ENCODE measurements around the gene KRTAP10-4.
A peak's percentile ranks its signal among the peaks of the same experiment; 100 is the strongest.
"Not testable (repeated sequence)": the region's sequence is repeated elsewhere in the genome, so short reads cannot be mapped to it uniquely, and the experiment has no call there.

KRTAP10-4 gene

DNA sequence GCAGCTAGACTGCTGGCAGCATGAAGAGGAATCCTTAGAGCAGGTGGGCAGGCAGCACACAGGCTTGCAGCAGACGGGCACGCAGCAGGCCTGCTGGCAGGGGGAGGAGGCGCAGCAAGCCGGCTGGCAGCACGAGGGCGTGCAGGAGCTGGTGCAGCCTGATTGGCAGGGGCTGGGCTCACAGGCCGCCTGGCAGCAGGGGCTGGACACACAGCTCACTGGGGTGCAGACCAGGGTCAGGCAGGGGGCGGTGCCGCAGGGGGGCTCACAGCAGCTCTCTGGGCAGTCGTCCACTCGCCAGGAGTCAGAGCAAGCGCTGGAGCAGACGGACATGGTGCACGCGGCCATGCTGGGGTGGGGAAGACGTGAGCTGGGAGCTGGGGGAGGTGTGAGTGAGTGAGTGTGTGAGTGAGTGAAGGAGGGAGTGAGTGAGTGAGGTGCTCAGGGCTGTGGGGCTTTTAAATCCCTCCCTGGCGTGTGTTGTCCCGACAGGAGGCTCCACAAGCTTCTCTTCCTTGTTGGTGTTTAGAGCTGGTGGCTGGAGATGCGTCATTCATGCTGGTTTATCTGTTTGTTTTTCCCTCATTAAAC lies 6.8 kb downstream of the KRTAP10-4 start, which contains the start of gene KRTAP10-5:
KRTAP10-5 (minus strand) TSS at position 374 of the 591 bp plus-strand sequence; CDS start at position 348, 26 bp downstream.
- DNase-seq, result not testable (repeated sequence)

DNA sequence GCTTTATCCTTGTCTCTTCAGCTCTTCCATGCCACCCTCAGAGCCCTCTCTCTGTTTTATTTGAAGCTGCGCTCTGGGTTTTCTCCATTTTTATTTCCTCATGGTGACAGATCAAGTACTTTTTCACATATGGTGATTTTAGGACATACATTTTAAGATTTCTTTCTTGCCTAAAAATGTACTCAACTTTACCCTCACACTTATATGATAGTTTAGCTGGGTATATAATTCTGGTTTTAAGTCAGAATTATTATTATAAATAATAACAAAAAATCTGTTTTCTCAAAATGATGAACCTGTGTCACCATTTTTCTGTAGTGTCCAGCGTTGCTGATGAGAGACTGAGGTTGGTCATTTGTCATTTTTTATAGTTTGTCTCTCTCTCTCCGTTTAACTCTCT lies 7.6 kb downstream of the KRTAP10-4 start:
- no peak for DNase-seq

- DNase-seq, result no peak
These were observed 8.5 kb downstream of the KRTAP10-4 start for GRCh38 chr21:44582055-44582454.

DNA sequence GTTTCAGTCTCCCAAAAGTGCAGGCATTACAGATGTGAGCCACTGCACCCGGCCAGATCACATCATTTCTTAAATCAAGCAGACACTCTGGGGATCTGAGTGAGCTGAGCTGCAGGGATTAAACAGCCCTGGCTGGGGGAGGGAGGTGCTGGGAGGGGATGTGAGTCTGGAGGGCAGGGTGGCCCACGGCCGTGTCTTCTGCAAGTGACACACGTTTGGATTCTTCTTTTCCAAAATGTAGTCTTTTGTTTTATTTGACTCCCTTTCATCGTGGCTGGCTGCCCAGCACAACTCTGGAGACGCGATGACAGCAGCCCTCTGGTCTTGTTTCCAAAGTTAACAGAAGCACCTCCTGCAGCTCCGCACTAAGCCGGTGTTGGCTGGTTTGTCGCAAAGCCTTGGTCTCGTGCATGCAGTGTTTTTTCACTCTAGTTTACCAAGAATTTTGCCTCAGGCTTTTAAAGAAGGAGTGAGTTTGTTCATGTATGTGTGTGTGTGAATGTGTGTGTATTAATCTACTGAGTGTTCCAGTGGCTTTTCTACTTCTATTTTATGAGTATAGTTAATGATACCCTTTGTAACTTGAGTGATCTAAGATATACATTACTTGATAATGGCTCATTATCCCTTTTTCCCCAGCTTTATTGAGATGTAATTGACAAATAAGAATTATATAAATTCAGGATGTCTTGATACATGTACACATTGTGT lies 9.7 kb downstream of the KRTAP10-4 start:
- DNase-seq, result no peak

DNA sequence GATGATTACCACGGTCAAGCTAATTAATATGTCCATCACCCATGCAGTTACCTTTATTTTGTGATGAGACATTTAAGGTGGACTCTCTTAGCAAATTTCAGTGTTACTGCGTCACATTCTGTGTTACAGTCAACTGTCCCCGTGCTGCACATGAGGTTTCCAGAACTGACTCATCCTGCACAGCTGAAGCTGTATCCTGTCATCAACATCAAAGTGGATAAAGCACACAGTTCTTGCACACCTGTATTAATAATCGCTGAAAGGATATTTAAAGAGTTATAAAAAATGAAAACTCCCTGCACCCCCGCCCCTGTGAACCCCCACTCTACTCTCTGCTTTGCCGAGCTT lies 10.2 kb downstream of the KRTAP10-4 start:
- DNase-seq, result peak in 1 of 2 donors; percentile 27

GRCh38 chr21:44585892-44586291 lies 12.4 kb downstream of the KRTAP10-4 start:
- no peak for DNase-seq

DNA sequence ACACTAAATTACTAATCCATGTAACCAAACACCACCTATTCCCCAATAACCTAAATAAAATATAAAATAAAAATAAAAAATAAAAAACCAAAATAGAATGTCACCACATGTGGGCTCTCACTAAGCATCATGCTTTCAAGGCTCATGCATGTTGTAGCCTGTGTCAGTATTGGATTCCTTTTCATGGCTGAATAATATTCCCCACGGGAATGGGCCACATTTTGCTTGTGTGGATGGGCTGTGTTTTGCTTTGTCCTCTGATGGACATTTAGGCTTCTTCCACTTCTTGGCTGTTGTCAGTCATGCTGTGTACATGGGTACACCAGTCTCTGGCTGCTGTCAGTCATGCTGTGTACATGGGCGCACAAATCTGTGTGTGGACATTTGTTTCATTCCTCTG lies 15.6 kb downstream of the KRTAP10-4 start:
- no peak for DNase-seq

DNA sequence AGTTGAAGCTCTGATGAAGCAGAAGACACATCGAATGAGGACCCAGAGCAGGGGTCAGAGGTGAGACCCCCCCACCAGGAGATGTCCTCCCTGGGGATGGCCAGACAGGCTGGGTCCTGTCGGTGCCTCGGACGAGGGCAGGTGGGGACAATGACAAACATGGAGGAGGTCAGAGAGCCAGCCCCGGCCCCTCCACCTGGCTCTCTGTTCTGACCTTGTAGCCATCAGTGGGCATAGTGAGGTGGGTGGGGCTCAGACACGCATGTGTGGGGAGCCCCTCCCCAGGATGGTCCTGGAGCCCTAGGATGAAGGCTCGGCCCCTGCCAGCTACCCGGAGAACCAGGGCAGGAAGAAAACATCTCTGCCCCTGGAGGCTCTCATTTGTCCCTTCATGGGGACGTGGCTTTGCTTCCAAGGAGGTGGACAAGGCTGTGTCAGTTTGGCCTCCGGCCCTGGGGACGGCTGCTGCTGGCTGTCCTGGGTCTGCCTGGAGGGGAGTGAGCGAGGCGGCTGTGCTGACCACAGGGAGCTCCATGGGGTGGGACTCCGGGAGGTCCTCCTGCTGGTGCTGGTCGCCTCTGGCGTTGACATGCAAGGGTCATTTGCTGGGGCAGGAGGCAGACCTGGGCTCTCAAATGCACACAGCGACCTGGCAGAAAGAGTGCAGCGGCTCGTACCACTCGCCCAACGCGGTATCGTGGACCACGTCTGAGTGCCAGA lies 16.2 kb downstream of the KRTAP10-4 start:
- no peak for DNase-seq

- DNase-seq, result no peak
These were observed 16.8 kb downstream of the KRTAP10-4 start for GRCh38 chr21:44590311-44590721.

DNA sequence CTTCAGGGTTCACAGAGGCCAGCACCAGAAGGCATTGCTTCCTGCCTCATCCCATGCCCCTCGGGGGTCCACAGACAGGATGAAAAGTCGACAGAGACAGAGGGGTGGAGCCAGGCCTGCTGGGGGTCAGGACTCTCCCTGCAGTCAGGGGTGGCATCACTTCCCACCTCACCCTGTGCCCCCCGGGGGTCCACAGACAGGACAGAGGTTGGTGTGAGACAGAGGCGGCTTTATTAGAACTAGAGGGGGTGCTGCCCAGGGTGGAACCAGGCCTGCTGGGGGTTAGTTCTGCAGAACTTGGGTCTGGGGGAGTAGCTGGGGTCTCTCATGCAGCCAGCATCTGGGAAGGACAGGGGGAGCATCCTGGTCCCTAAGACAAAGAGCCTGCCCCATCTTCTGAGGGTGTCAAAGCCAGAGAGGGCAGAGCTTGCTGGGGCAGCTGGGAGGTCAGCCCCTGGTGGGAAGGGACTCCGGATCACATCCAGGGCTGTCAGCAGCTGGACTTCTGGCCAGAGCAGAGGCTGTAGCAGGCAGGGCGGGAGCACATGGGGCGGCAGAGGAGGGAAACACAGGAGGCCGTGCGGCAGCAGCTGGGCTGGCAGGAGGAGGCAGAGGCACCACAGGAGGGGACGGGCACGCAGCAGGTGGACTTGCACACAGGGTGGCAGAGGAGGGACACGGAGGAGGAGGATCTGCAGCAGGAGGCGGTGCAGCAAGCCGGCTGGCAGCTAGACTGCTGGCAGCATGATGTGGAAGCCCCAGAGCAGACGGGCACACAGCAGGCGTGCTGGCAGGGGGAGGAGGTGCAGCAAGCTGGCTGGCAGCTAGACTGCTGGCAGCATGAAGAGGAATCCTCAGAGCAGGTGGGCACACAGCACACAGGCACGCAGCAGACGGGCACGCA lies 17.6 kb downstream of the KRTAP10-4 start:
- DNase-seq, result not testable (repeated sequence)

DNA sequence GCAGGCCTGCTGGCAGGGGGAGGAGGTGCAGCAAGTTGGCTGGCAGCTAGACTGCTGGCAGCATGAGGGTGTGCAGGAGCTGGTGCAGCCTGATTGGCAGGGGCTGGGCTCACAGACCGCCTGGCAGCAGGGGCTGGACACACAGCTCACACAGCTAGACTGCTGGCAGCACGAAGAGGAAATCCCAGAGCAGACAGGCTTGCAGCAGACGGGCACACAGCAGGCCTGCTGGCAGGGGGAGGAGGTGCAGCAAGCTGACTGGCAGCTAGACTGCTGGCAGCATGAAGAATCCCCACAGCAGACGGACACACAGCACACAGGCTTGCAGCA lies 18.2 kb downstream of the KRTAP10-4 start:
- DNase-seq, result not testable (repeated sequence)

DNA sequence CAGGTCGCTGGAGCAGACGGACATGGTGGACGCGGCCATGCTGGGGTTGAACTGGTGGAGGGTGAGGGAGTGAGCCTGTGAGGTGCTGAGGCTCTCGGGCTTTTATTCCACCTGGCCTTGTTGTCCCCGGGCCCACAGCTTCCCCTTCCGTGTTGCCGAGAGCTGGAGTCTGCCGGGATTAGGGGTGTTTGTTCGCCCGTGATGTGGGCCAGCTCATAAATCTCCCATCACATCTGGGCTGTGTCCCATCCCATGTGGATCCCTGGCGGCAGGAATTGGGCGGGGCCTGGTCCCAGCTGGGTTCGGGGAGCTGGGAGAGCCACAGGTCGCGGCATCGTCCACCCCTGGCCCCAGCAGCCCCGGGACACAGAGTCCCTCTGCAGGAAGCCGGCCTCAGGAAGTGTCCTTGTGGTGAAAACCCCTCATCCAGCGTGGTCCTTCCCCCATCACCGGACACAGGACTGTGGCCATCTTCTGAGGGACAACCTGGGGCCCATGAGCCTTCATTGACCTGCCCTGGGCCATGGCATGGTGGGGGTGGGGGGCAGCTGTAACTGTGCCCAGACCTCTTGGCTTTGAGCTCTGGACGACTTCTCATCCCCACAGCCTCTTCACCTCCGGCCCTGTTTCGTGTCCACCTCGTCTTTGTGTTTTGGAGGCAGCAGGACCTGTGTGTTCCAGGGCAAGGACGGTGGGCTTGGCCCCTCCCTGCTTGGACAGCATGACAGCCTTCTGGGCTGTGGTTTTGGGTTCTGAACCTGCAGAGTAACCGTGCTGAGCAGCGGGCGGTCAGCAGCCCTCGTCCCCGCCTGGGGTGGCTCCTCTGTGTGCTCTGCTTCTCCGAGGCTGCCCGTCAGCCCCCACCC lies 19.1 kb downstream of the KRTAP10-4 start, which contains the start of gene KRTAP10-6:
KRTAP10-6 (minus strand) TSS at position 60 of the 866 bp plus-strand sequence; CDS start at position 39, 21 bp downstream.
- no peak for DNase-seq

GRCh38 chr21:44593598-44594405 lies 20.3 kb downstream of the KRTAP10-4 start:
- DNase-seq, result no peak

DNA sequence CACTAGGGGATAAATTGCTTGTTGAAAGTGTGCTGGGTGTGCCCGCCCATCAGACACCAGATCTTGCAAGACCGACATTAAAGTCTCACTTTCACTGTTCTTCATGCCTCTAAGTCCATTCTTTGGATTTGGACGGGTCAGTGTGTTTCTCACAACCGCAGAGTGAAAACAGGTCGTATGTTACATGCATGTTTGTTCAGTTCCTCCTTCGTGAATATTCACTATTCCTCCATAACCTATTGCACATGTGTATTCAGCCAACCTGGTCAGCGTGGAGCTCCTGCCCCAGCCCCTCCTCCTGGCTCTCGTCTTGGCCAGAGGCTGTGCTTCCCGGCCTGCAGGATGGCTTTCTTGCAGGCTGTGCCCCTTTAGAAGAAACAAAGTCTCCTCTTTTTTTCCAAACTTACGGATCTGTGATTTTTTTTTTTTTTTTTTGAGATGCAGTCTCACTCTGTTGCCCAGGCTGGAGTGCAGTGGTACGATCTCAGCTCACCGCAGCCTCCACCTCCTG lies 20.9 kb downstream of the KRTAP10-4 start:
- no peak for DNase-seq

- no peak for DNase-seq
These were observed 22.0 kb downstream of the KRTAP10-4 start for GRCh38 chr21:44595524-44595923.

DNA sequence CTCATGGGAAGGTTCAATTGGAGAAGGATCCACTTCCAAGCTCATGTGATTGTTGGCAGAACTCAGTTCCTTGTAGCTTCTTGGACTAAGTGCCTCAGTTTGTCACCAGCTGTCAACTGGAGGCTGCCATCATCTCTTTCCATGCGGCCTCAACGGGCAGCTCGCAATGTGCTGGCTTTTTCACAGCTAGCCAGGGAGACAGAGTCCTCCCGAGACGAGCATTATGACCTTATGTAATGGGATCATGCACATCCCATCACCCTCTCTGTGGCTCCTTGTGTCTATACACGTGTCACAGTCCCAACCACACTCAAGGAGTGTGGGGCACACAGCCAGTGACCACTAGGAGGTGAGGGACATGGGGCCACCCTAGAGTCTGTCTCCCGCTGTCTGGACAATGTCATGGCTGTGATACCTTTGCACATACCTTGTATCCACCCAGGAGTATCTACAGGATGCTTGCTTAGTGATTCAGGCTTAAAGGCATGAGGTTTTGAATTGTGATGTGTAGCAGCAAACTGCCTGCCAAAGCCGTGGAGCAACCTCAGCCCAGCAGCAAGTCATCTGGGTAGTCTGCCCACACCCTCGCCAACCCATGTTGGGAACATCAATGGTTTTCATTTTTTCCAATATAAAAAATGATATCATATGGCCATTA lies 22.7 kb downstream of the KRTAP10-4 start:
- no peak for DNase-seq

GRCh38 chr21:44598061-44598460 lies 24.5 kb downstream of the KRTAP10-4 start:
- no peak for DNase-seq

DNA sequence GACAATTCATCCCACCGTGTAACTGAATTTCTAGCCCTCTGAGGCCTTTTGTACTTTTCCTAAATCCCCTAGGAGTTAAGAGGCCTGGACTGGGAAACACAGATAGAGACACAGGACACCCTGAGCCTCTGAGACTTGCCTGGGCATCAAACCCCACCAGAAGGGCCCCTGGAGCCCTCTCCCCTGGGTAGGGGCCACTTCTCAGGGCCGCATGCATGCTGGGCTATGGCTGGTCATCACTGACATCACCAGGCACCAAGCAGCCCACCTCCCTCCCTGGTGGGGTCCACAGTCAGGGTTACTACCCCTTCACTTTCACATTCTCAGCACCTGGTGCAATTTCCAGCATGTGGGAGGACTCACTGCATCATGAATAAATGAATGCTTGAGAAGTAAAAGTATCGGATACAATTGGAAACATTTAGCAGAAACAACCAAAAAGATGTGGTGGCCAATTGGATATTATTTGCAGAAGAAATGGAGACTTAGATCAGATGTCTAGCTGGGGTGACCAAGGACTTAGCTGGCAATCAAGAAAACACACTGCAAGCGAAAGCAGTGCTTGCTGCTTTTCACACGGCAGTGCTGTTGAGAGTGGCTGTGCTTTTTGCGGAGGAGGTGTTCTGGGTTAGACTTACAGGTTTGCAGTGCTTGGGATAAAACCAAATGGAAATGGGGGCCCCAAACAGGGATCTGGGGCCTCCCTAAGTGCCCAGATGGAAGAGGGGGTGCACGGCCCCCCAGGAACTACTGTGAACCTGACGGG lies 25.9 kb downstream of the KRTAP10-4 start:
- DNase-seq, result no peak
